GM23338 (cell line): Measurements from ENCODE around the gene PHGDH. TPM values are rescaled to one million over a fixed set of nuclear protein-coding genes. Genes with fewer than 3 reads are reported as not detected.

Experiments used
- ATAC-seq: fragments of 200-7000 bp; cut with Tn5 transposase; 3 replicates; pipeline ENCODE4 v1.9.1; 2020
- DNase-seq: peaks from one replicate; pipeline ENCODE4 v3.0.0-alpha.2; 2015; ENCODE audit warnings: low spot score
- H2AFZ ChIP-seq: fragments of 200-600 bp; sonication (generic); 2 replicates; pipeline ENCODE4 v1.8.0; 2016; ENCODE audit warnings: antibody characterized with exemption, mild to moderate bottlenecking, moderate library complexity
- H3F3A ChIP-seq: fragments of 200-600 bp; sonication (generic); replicated peaks from 2 replicates; pipeline ENCODE4 v1.8.0; 2017; ENCODE audit warnings: antibody characterized with exemption, mixed run types, low read depth
- H3K27ac ChIP-seq: fragments of 200-600 bp; sonication (generic); 2 replicates; pipeline ENCODE4 v1.6.1; 2016; ENCODE audit warnings: low read depth
- H3K27me3 ChIP-seq: fragments of 200-600 bp; sonication (generic); 2 replicates; pipeline ENCODE4 v1.8.0; 2016; ENCODE audit warnings: mild to moderate bottlenecking, mixed run types, moderate library complexity; ENCODE audit not compliant: insufficient read depth
- H3K36me3 ChIP-seq: fragments of 200-600 bp; sonication (generic); 2 replicates; pipeline ENCODE4 v1.8.0; 2016; ENCODE audit warnings: mild to moderate bottlenecking; ENCODE audit not compliant: insufficient read depth
- H3K4me1 ChIP-seq: fragments of 200-600 bp; sonication (generic); 2 replicates; pipeline ENCODE4 v1.8.0; 2016; ENCODE audit warnings: mild to moderate bottlenecking, moderate library complexity; ENCODE audit not compliant: insufficient read depth
- H3K4me2 ChIP-seq: fragments of 200-600 bp; sonication (generic); 2 replicates; pipeline ENCODE4 v1.7.1; 2017; ENCODE audit warnings: mixed run types
- H3K4me3 ChIP-seq: fragments of 200-600 bp; sonication (generic); 2 replicates; pipeline ENCODE4 v1.6.1; 2016; ENCODE audit warnings: mixed run types
- H3K79me2 ChIP-seq: fragments of 200-600 bp; sonication (generic); replicated peaks from 2 replicates; pipeline ENCODE4 v1.8.0; 2017; ENCODE audit warnings: mild to moderate bottlenecking; ENCODE audit not compliant: insufficient read depth
- H3K9me2 ChIP-seq: fragments of 200-600 bp; sonication (generic); 2 replicates; pipeline ENCODE4 v1.8.0; 2017; ENCODE audit not compliant: insufficient read depth
- H4K20me1 ChIP-seq: fragments of 200-600 bp; sonication (generic); replicated peaks from 2 replicates; pipeline ENCODE4 v1.8.0; 2017; ENCODE audit warnings: mild to moderate bottlenecking; ENCODE audit not compliant: insufficient read depth
- H3K27ac Mint-ChIP-seq: 2 replicates; pipeline ENCODE4 v1.8.0; 2020; ENCODE audit warnings: inconsistent platforms, mild to moderate bottlenecking, moderate library complexity, mixed read lengths
- H3K27me3 Mint-ChIP-seq: 3 replicates; pipeline ENCODE4 v1.8.0; 2022; ENCODE audit warnings: low read depth, mild to moderate bottlenecking, moderate library complexity, mixed read lengths, inconsistent platforms; ENCODE audit not compliant: insufficient read depth, poor library complexity
- H3K36me3 Mint-ChIP-seq: 3 replicates; pipeline ENCODE4 v1.8.0; 2021; ENCODE audit warnings: low read depth, mild to moderate bottlenecking, inconsistent platforms, moderate library complexity, mixed read lengths
- H3K4me1 Mint-ChIP-seq: 3 replicates; pipeline ENCODE4 v1.8.0; 2020; ENCODE audit warnings: mild to moderate bottlenecking, inconsistent platforms, mixed read lengths
- H3K4me3 Mint-ChIP-seq: 3 replicates; pipeline ENCODE4 v1.8.0; 2021; ENCODE audit warnings: moderate library complexity, mild to moderate bottlenecking, inconsistent platforms, mixed read lengths
- H3K9me3 Mint-ChIP-seq: 3 replicates; pipeline ENCODE4 v1.8.0; 2020; ENCODE audit warnings: moderate library complexity, mild to moderate bottlenecking, inconsistent platforms, mixed read lengths
- CREB1 ChIP-seq: fragments of 250-450 bp; sonication (Bioruptor Pico); IDR thresholded peaks from 2 replicates; pipeline ENCODE4 v1.5.0; 2020; ENCODE audit warnings: low read depth, mild to moderate bottlenecking, moderate library complexity
- EZH2 ChIP-seq: fragments of 200-600 bp; sonication (generic); IDR thresholded peaks from one replicate; pipeline ENCODE4 v1.8.0; 2017; ENCODE audit warnings: antibody characterized with exemption, mild to moderate bottlenecking, low read depth; ENCODE audit not compliant: unreplicated experiment
- JUNB ChIP-seq: IDR thresholded peaks from one replicate; pipeline ENCODE4 v1.6.1; 2016; ENCODE audit warnings: antibody characterized with exemption; ENCODE audit not compliant: unreplicated experiment
- NANOG ChIP-seq: IDR thresholded peaks from 2 replicates; pipeline ENCODE4 v1.6.1; 2016; ENCODE audit warnings: antibody characterized with exemption, borderline replicate concordance
- POLR2AphosphoS5 ChIP-seq: IDR thresholded peaks from 2 replicates; pipeline ENCODE4 v1.6.1; 2016; ENCODE audit warnings: antibody characterized with exemption, low read depth
- STAT1 ChIP-seq: IDR thresholded peaks from one replicate; pipeline ENCODE4 v1.6.1; 2016; ENCODE audit warnings: antibody characterized with exemption; ENCODE audit not compliant: unreplicated experiment
- ZNF114 ChIP-seq: fragments of 250-450 bp; sonication (Bioruptor Pico); IDR thresholded peaks from 2 replicates; pipeline ENCODE4 v1.5.0; 2020; ENCODE audit warnings: mild to moderate bottlenecking, moderate library complexity
- ZNF331 ChIP-seq: fragments of 250-450 bp; sonication (Bioruptor Pico); IDR thresholded peaks from 2 replicates; pipeline ENCODE4 v1.5.0; 2020; ENCODE audit warnings: low read depth, mild to moderate bottlenecking, moderate library complexity
- polyA plus RNA-seq: library from polyadenylated mRNA; unstranded; fragments of >200 nt; fragmentation: Nextera tagmentation; extraction: Ambion mirVana; gene quantifications from 2 replicates; pipeline ENCODE4 v1.2.1, GENCODE V29; 2016
- total RNA-seq: library from RNA; depleted of rRNA; stranded (reverse); fragments of >200 nt; shearing (Covaris generic); gene quantifications from 2 replicates; pipeline ENCODE4 v1.2.3, GENCODE V29; 2014
- TF ChIP-seq, protein P1 (sequence below): IDR thresholded peaks from 2 replicates; pipeline ENCODE4 v1.6.1; 2016; ENCODE audit warnings: antibody characterized with exemption
- TF ChIP-seq, protein P2 (sequence below): fragments of 250-450 bp; sonication (Bioruptor Pico); IDR thresholded peaks from 2 replicates; pipeline ENCODE4 v1.5.0; 2020; ENCODE audit warnings: mild to moderate bottlenecking, moderate library complexity

PHGDH gene
- total and polyA plus RNA-seq, 2 experiments from 2014 or later = 612 to 885 TPM

DNA sequence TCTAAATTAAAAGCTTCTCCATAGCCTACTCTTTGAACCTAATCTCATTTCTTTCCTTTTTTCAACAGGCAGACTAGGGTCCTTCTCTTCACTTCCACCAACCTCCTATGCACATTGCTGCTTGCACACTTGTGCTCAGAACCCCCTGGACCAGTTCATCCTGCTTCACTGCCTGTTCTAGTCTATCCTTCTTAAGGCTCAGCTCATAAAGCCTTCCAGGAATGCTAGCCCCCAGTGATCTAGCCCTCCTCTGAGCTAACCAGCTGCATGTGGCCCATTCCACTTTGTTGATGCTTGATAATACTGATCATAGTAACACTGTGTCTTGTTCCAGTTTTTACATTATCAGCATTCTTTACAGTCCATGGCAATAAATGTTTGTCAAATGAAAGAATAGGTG is 22.9 kb upstream of the PHGDH start:
- no peaks in the 10 kb centered on the region for H3K9me2 ChIP-seq
- ATAC-seq = peak; percentile 57

More for the DNA sequence above, 22.9 kb upstream of the PHGDH start:
- Histone ChIP-seq H3K27me3 (no peaks in the 10 kb centered on the region), H3F3A (no peaks in the 10 kb centered on the region), H2AFZ (no peak overlapping the region), H3K4me3 (no peak overlapping the region), H3K36me3 (no peaks in the 10 kb centered on the region), H3K27ac (peak overlapping the region; percentile 0; the same call in 1 of the 2 replicates), H4K20me1 (no peaks in the 10 kb centered on the region), H3K4me1 (peaks cover 36% of the 10 kb centered on the region), H3K4me2 (0 out of 2 replicates have a peak overlapping the region, but pooled peaks have one; percentile 8), H3K79me2 (no peaks in the 10 kb centered on the region)
- Mint-ChIP-seq H3K9me3 (peaks cover 7% of the 10 kb centered on the region; the same call in 2 of the 3 replicates), H3K36me3 (no peaks in the 10 kb centered on the region), H3K4me3 (no peak overlapping the region), H3K4me1 (peaks cover 54% of the 10 kb centered on the region), H3K27ac (peak overlapping the region; percentile 38), H3K27me3 (no peaks in the 10 kb centered on the region)
- no peak for DNase-seq
- TF ChIP-seq NANOG (no peak), ZNF114 (CRISPR knock-in tag) (no peak), STAT1 (no peak), POLR2AphosphoS5 (no peak), CREB1 (CRISPR knock-in tag) (no peak), JUNB (no peak), ZNF331 (CRISPR knock-in tag) (no peak), EZH2 (no peak)
- TF ChIP-seq, protein P1, sequence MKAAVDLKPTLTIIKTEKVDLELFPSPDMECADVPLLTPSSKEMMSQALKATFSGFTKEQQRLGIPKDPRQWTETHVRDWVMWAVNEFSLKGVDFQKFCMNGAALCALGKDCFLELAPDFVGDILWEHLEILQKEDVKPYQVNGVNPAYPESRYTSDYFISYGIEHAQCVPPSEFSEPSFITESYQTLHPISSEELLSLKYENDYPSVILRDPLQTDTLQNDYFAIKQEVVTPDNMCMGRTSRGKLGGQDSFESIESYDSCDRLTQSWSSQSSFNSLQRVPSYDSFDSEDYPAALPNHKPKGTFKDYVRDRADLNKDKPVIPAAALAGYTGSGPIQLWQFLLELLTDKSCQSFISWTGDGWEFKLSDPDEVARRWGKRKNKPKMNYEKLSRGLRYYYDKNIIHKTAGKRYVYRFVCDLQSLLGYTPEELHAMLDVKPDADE = no peak
- TF ChIP-seq, protein P2, sequence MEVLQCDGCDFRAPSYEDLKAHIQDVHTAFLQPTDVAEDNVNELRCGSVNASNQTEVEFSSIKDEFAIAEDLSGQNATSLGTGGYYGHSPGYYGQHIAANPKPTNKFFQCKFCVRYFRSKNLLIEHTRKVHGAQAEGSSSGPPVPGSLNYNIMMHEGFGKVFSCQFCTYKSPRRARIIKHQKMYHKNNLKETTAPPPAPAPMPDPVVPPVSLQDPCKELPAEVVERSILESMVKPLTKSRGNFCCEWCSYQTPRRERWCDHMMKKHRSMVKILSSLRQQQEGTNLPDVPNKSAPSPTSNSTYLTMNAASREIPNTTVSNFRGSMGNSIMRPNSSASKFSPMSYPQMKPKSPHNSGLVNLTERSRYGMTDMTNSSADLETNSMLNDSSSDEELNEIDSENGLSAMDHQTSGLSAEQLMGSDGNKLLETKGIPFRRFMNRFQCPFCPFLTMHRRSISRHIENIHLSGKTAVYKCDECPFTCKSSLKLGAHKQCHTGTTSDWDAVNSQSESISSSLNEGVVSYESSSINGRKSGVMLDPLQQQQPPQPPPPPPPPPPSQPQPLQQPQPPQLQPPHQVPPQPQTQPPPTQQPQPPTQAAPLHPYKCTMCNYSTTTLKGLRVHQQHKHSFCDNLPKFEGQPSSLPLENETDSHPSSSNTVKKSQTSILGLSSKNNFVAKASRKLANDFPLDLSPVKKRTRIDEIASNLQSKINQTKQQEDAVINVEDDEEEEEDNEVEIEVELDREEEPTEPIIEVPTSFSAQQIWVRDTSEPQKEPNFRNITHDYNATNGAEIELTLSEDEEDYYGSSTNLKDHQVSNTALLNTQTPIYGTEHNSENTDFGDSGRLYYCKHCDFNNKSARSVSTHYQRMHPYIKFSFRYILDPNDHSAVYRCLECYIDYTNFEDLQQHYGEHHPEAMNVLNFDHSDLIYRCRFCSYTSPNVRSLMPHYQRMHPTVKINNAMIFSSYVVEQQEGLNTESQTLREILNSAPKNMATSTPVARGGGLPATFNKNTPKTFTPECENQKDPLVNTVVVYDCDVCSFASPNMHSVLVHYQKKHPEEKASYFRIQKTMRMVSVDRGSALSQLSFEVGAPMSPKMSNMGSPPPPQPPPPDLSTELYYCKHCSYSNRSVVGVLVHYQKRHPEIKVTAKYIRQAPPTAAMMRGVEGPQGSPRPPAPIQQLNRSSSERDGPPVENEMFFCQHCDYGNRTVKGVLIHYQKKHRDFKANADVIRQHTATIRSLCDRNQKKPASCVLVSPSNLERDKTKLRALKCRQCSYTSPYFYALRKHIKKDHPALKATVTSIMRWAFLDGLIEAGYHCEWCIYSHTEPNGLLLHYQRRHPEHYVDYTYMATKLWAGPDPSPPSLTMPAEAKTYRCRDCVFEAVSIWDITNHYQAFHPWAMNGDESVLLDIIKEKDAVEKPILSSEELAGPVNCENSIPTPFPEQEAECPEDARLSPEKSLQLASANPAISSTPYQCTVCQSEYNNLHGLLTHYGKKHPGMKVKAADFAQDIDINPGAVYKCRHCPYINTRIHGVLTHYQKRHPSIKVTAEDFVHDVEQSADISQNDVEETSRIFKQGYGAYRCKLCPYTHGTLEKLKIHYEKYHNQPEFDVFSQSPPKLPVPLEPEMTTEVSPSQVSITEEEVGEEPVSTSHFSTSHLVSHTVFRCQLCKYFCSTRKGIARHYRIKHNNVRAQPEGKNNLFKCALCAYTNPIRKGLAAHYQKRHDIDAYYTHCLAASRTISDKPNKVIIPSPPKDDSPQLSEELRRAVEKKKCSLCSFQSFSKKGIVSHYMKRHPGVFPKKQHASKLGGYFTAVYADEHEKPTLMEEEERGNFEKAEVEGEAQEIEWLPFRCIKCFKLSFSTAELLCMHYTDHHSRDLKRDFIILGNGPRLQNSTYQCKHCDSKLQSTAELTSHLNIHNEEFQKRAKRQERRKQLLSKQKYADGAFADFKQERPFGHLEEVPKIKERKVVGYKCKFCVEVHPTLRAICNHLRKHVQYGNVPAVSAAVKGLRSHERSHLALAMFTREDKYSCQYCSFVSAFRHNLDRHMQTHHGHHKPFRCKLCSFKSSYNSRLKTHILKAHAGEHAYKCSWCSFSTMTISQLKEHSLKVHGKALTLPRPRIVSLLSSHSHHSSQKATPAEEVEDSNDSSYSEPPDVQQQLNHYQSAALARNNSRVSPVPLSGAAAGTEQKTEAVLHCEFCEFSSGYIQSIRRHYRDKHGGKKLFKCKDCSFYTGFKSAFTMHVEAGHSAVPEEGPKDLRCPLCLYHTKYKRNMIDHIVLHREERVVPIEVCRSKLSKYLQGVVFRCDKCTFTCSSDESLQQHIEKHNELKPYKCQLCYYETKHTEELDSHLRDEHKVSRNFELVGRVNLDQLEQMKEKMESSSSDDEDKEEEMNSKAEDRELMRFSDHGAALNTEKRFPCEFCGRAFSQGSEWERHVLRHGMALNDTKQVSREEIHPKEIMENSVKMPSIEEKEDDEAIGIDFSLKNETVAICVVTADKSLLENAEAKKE (CRISPR knock-in tag) = no peak
